ENCODE data around the gene TPD52L1.

TPD52L1 gene

DNA sequence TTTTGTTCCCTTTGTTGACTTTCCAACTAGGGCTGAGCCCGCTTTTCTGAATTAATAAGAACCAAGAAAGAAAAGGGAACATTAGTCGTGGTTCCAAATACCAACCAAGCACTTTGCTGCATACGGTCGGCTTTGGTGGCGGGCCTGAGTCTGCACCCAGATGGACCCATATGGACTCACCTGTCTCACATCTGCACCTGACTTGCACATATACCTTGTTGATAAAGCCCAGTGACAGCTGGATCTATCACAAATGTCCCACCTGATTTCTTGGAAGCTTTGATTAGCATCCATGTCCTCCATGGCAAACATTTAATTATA lies 39.0 kb downstream of the TPD52L1 start:
- H3K4me3 ChIP-seq (ENCODE audit: low read length) = no peak overlapping the region
- H3K27me3 ChIP-seq (ENCODE audit: control insufficient read depth, insufficient read depth, low read length) = no peaks in the 10 kb centered on the region
- H3K36me3 ChIP-seq (ENCODE audit: control insufficient read depth, insufficient read depth, low read length) = no peaks in the 10 kb centered on the region
- no peak for DNase-seq (ENCODE audit: low read depth, low spot score)
- no peaks in the 10 kb centered on the region for H3K9me3 ChIP-seq (ENCODE audit: control insufficient read depth, insufficient read depth, low read length)
- H3K4me1 ChIP-seq (ENCODE audit: control insufficient read depth, insufficient read depth, low read length) = peaks cover 2% of the 10 kb centered on the region; the same call in 1 of the 2 replicates
- WGBS (ENCODE audit: insufficient coverage, insufficient read length) = no CpG with 5 or more reads among the region's 5 CpGs
- no peak overlapping the region for H3K27ac ChIP-seq (ENCODE audit: low read length)

DNA sequence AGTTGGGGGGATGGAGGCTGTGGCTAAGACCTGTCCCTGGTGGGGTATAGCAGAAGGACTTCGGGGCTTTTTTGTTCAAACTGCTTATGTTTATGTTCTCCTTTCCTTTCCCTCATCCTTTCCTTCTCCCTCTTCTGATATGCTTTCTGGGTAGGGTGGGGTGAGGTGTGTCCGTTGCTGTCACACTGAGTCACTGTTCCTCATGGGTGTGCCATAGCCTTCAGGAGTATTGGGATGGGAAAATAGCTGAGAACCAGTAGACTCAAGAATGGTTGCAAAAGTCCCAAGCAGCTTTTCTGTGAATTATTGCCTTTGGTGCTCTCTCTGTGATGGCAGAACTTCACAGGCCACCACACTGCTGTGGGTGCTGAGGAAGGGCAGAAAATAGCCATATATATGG lies 39.6 kb downstream of the TPD52L1 start:
- no peaks in the 10 kb centered on the region for H3K27me3 ChIP-seq (ENCODE audit: control insufficient read depth, insufficient read depth, low read length)
- no peak overlapping the region for H3K27ac ChIP-seq (ENCODE audit: low read length)
- no CpG with 5 or more reads among the region's 2 CpGs for WGBS (ENCODE audit: insufficient coverage, insufficient read length)
- H3K36me3 ChIP-seq (ENCODE audit: control insufficient read depth, insufficient read depth, low read length) = no peaks in the 10 kb centered on the region
- DNase-seq (ENCODE audit: low read depth, low spot score) = no peak
- H3K4me1 ChIP-seq (ENCODE audit: control insufficient read depth, insufficient read depth, low read length) = peaks cover 2% of the 10 kb centered on the region; the same call in 1 of the 2 replicates
- H3K4me3 ChIP-seq (ENCODE audit: low read length) = no peak overlapping the region
- H3K9me3 ChIP-seq (ENCODE audit: control insufficient read depth, insufficient read depth, low read length) = no peaks in the 10 kb centered on the region

DNA sequence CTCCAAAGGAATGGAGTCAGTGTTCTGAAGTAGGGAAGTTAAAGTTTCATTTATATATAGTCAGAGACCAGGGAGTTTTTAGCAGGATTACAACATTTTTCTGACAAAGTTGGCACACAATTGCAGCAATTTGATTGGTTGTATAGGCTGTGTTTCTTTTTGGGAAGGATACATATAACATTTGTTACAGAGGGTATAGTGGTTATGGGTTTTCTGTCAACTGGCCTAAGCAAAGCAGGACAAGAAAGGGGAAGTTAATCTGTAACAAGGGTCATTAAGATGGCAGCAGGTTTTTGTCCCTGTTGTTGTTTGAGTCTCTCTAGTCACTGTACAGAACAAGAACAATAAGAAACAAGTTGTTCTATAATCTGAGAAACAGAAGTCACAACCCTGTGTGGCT lies 41.4 kb downstream of the TPD52L1 start:
- Histone ChIP-seq H3K4me1 (ENCODE audit: control insufficient read depth, insufficient read depth, low read length) (peaks cover 2% of the 10 kb centered on the region; the same call in 1 of the 2 replicates), H3K27me3 (ENCODE audit: control insufficient read depth, insufficient read depth, low read length) (no peaks in the 10 kb centered on the region), H3K36me3 (ENCODE audit: control insufficient read depth, insufficient read depth, low read length) (no peaks in the 10 kb centered on the region), H3K9me3 (ENCODE audit: control insufficient read depth, insufficient read depth, low read length) (no peaks in the 10 kb centered on the region), H3K4me3 (ENCODE audit: low read length) (no peak overlapping the region), H3K27ac (ENCODE audit: low read length) (no peak overlapping the region)
- no peak for DNase-seq (ENCODE audit: low read depth, low spot score)

DNA sequence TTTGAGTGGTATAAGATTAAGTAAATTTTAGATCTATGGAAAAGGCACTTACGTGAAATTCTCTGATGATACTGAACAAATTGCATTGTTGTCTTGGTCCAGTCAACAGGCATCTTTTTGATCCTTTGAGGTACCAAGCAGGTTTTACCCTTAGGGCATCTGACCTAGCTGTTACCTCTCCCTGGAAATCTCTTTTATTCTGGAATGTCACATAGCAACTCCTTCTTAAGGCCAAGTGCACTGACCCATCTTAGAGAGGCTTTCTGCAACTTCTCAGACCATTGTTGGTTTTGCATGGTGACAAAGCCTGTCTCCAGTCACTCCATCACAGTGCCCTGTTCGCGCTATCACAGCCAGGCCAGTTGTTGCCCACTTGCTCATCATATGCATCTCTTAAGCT lies 42.0 kb downstream of the TPD52L1 start:
- Histone ChIP-seq H3K9me3 (ENCODE audit: control insufficient read depth, insufficient read depth, low read length) (no peaks in the 10 kb centered on the region), H3K4me1 (ENCODE audit: control insufficient read depth, insufficient read depth, low read length) (peaks cover 2% of the 10 kb centered on the region; the same call in 1 of the 2 replicates), H3K4me3 (ENCODE audit: low read length) (no peak overlapping the region), H3K36me3 (ENCODE audit: control insufficient read depth, insufficient read depth, low read length) (no peaks in the 10 kb centered on the region), H3K27me3 (ENCODE audit: control insufficient read depth, insufficient read depth, low read length) (no peaks in the 10 kb centered on the region), H3K27ac (ENCODE audit: low read length) (no peak overlapping the region)
- DNase-seq (ENCODE audit: low read depth, low spot score) = no peak
- WGBS (ENCODE audit: insufficient coverage, insufficient read length) = 100% methylated on average over 1 of the region's 3 CpGs

GRCh38 chr6:125196613-125197012 lies 43.0 kb downstream of the TPD52L1 start:
- peaks cover 2% of the 10 kb centered on the region; the same call in 1 of the 2 replicates for H3K4me1 ChIP-seq (ENCODE audit: control insufficient read depth, insufficient read depth, low read length)

GRCh38 chr6:125197795-125198269 lies 44.3 kb downstream of the TPD52L1 start:
- H3K4me1 ChIP-seq (ENCODE audit: control insufficient read depth, insufficient read depth, low read length) = no peaks in the 10 kb centered on the region; the same call in 1 of the 2 replicates
- WGBS (ENCODE audit: insufficient coverage, insufficient read length) = no CpG with 5 or more reads among the region's 3 CpGs
- no peaks in the 10 kb centered on the region for H3K9me3 ChIP-seq (ENCODE audit: control insufficient read depth, insufficient read depth, low read length)
- no peaks in the 10 kb centered on the region for H3K36me3 ChIP-seq (ENCODE audit: control insufficient read depth, insufficient read depth, low read length)
- no peak overlapping the region for H3K27ac ChIP-seq (ENCODE audit: low read length)
- DNase-seq (ENCODE audit: low read depth, low spot score) = no peak
- H3K4me3 ChIP-seq (ENCODE audit: low read length) = no peak overlapping the region
- H3K27me3 ChIP-seq (ENCODE audit: control insufficient read depth, insufficient read depth, low read length) = no peaks in the 10 kb centered on the region

More at GRCh38 chr6:125196613-125197012, 43.0 kb downstream of the TPD52L1 start:
- DNase-seq (ENCODE audit: low read depth, low spot score) = no peak
- H3K27me3 ChIP-seq (ENCODE audit: control insufficient read depth, insufficient read depth, low read length) = no peaks in the 10 kb centered on the region
- no peaks in the 10 kb centered on the region for H3K9me3 ChIP-seq (ENCODE audit: control insufficient read depth, insufficient read depth, low read length)
- no peak overlapping the region for H3K27ac ChIP-seq (ENCODE audit: low read length)
- no peak overlapping the region for H3K4me3 ChIP-seq (ENCODE audit: low read length)
- no CpG with 5 or more reads among the region's 3 CpGs for WGBS (ENCODE audit: insufficient coverage, insufficient read length)
- no peaks in the 10 kb centered on the region for H3K36me3 ChIP-seq (ENCODE audit: control insufficient read depth, insufficient read depth, low read length)

GRCh38 chr6:125198398-125198937 lies 44.9 kb downstream of the TPD52L1 start:
- Histone ChIP-seq H3K9me3 (ENCODE audit: control insufficient read depth, insufficient read depth, low read length) (no peaks in the 10 kb centered on the region), H3K4me3 (ENCODE audit: low read length) (no peak overlapping the region), H3K27ac (ENCODE audit: low read length) (no peak overlapping the region), H3K4me1 (ENCODE audit: control insufficient read depth, insufficient read depth, low read length) (peaks cover under 1% of the 10 kb centered on the region; the same call in 1 of the 2 replicates), H3K27me3 (ENCODE audit: control insufficient read depth, insufficient read depth, low read length) (no peaks in the 10 kb centered on the region), H3K36me3 (ENCODE audit: control insufficient read depth, insufficient read depth, low read length) (no peaks in the 10 kb centered on the region)
- DNase-seq (ENCODE audit: low read depth, low spot score) = no peak
- WGBS (ENCODE audit: insufficient coverage, insufficient read length) = no CpG with 5 or more reads among the region's 6 CpGs

GRCh38 chr6:125200941-125201340 lies 47.4 kb downstream of the TPD52L1 start:
- no CpG with 5 or more reads among the region's 3 CpGs for WGBS (ENCODE audit: insufficient coverage, insufficient read length)
- no peak for DNase-seq (ENCODE audit: low read depth, low spot score)
- Histone ChIP-seq H3K9me3 (ENCODE audit: control insufficient read depth, insufficient read depth, low read length) (no peaks in the 10 kb centered on the region), H3K36me3 (ENCODE audit: control insufficient read depth, insufficient read depth, low read length) (no peaks in the 10 kb centered on the region), H3K27me3 (ENCODE audit: control insufficient read depth, insufficient read depth, low read length) (no peaks in the 10 kb centered on the region), H3K4me3 (ENCODE audit: low read length) (no peak overlapping the region), H3K27ac (ENCODE audit: low read length) (no peak overlapping the region), H3K4me1 (ENCODE audit: control insufficient read depth, insufficient read depth, low read length) (peaks cover 1% of the 10 kb centered on the region; the same call in 1 of the 2 replicates)

- H3K4me3 ChIP-seq (ENCODE audit: low read length) = no peak overlapping the region
- H3K4me1 ChIP-seq (ENCODE audit: control insufficient read depth, insufficient read depth, low read length) = peaks cover 1% of the 10 kb centered on the region; the same call in 1 of the 2 replicates
- no peak for DNase-seq (ENCODE audit: low read depth, low spot score)
- H3K27me3 ChIP-seq (ENCODE audit: control insufficient read depth, insufficient read depth, low read length) = no peaks in the 10 kb centered on the region
- no CpG with 5 or more reads among the region's 7 CpGs for WGBS (ENCODE audit: insufficient coverage, insufficient read length)
- no peaks in the 10 kb centered on the region for H3K9me3 ChIP-seq (ENCODE audit: control insufficient read depth, insufficient read depth, low read length)
- H3K27ac ChIP-seq (ENCODE audit: low read length) = no peak overlapping the region
- H3K36me3 ChIP-seq (ENCODE audit: control insufficient read depth, insufficient read depth, low read length) = no peaks in the 10 kb centered on the region
Observed at GRCh38 chr6:125201961-125202729, 48.6 kb downstream of the TPD52L1 start.

DNA sequence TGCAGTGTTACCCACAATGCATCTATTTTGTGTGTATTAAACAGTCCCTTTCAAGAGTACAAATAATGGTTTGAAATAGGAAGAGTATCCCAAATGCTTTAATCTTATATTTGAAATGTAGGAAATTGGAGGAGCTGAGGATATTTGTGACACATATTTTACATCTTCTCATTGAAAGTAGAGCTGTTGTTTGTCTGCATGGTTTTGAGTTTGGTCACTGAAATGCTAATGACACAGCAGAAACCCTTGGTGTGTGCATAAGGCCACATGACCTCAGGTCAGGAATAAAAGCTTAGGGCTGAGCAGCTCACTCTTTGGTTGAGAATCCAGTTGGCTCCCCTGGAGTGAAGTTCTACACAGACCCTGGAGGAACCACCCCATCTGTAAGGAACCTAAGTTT lies 49.8 kb downstream of the TPD52L1 start:
- no peaks in the 10 kb centered on the region for H3K27me3 ChIP-seq (ENCODE audit: control insufficient read depth, insufficient read depth, low read length)
- no peaks in the 10 kb centered on the region for H3K36me3 ChIP-seq (ENCODE audit: control insufficient read depth, insufficient read depth, low read length)
- no peaks in the 10 kb centered on the region for H3K9me3 ChIP-seq (ENCODE audit: control insufficient read depth, insufficient read depth, low read length)
- no peak overlapping the region for H3K4me3 ChIP-seq (ENCODE audit: low read length)
- peaks cover 1% of the 10 kb centered on the region; the same call in 1 of the 2 replicates for H3K4me1 ChIP-seq (ENCODE audit: control insufficient read depth, insufficient read depth, low read length)
- H3K27ac ChIP-seq (ENCODE audit: low read length) = no peak overlapping the region
- no peak for DNase-seq (ENCODE audit: low read depth, low spot score)

GRCh38 chr6:125205931-125206330 lies 52.4 kb downstream of the TPD52L1 start:
- peaks cover 1% of the 10 kb centered on the region; the same call in 1 of the 2 replicates for H3K4me1 ChIP-seq (ENCODE audit: control insufficient read depth, insufficient read depth, low read length)
- H3K27me3 ChIP-seq (ENCODE audit: control insufficient read depth, insufficient read depth, low read length) = no peaks in the 10 kb centered on the region
- no peaks in the 10 kb centered on the region for H3K36me3 ChIP-seq (ENCODE audit: control insufficient read depth, insufficient read depth, low read length)
- no peak overlapping the region for H3K27ac ChIP-seq (ENCODE audit: low read length)
- no peaks in the 10 kb centered on the region for H3K9me3 ChIP-seq (ENCODE audit: control insufficient read depth, insufficient read depth, low read length)
- H3K4me3 ChIP-seq (ENCODE audit: low read length) = no peak overlapping the region
- DNase-seq (ENCODE audit: low read depth, low spot score) = no peak
- WGBS (ENCODE audit: insufficient coverage, insufficient read length) = no CpG with 5 or more reads among the region's 2 CpGs
